Vagina (tissue), 2 donors: Measurements from ENCODE around the gene CYP46A1. TPM values are rescaled to one million over a fixed set of nuclear protein-coding genes. Genes with fewer than 3 reads are reported as not detected.
A peak's percentile ranks its signal among the peaks of the same experiment; 100 is the strongest.

ENCODE experiments used
- DNase-seq, 2 donors: peaks; one replicate each; pipeline ENCODE4 v3.0.0-alpha.2; 2017; ENCODE audit errors: extremely low spot score in 2 of 2
- H3K27ac ChIP-seq: fragments of 200-600 bp; sonication (generic); one replicate; pipeline ENCODE4 v1.5.1; 2019
- H3K27me3 ChIP-seq: fragments of 200-600 bp; sonication (generic); one replicate; pipeline ENCODE4 v1.5.1; 2019
- H3K36me3 ChIP-seq, 2 donors: fragments of 200-600 bp; sonication (generic); one replicate each; pipeline ENCODE4 v1.5.1; 2017 to 2019
- H3K4me1 ChIP-seq: fragments of 200-600 bp; sonication (generic); one replicate; pipeline ENCODE4 v1.5.1; 2019
- H3K4me3 ChIP-seq, 2 donors: fragments of 200-600 bp; sonication (generic); 1 replicate in 1 of 2; 2 replicates in 1 of 2; pipeline ENCODE4 v1.5.1; 2016 to 2019
- H3K9me3 ChIP-seq: fragments of 200-600 bp; sonication (generic); one replicate; pipeline ENCODE4 v1.5.1; 2019
- POLR2A ChIP-seq, 2 donors: fragments of 450-650 bp; IDR thresholded peaks; one replicate each; pipeline ENCODE4 v1.6.1; 2017; ENCODE audit warnings: antibody characterized with exemption in 2 of 2, mild to moderate bottlenecking in 2 of 2, moderate library complexity in 2 of 2
- POLR2AphosphoS5 ChIP-seq, 2 donors: sonication (generic); formaldehyde crosslinking; IDR thresholded peaks; one replicate each; pipeline ENCODE4 v1.9.0; 2017; ENCODE audit warnings: antibody characterized with exemption in 2 of 2, mild to moderate bottlenecking in 2 of 2, low read depth in 1 of 2; ENCODE audit not compliant: insufficient read depth in 1 of 2
- intact Hi-C: fragments of 100-400 bp; cut with DNase I; formaldehyde crosslinking; loops from one replicate; pipeline ENCODE4 v1.15.1; 2023
- total RNA-seq: library from RNA; depleted of rRNA; stranded (reverse); fragments of >200 nt; gene quantifications from one replicate; pipeline ENCODE4 v1.2.3, GENCODE V29; 2016
- TF ChIP-seq, protein P1 (sequence below), 3 experiments: fragments of 450-650 bp in 2 of 3; fragments of 200-600 bp in 1 of 3; sonication (generic) in 1 of 3; IDR thresholded peaks; one replicate each; pipeline ENCODE4 v1.5.1; 2017 to 2019; ENCODE audit warnings: antibody characterized with exemption in 3 of 3, mild to moderate bottlenecking in 2 of 3, moderate library complexity in 2 of 3

CYP46A1 gene
- total RNA-seq, 1 donor from 2014 or later: 1.2 TPM

DNA sequence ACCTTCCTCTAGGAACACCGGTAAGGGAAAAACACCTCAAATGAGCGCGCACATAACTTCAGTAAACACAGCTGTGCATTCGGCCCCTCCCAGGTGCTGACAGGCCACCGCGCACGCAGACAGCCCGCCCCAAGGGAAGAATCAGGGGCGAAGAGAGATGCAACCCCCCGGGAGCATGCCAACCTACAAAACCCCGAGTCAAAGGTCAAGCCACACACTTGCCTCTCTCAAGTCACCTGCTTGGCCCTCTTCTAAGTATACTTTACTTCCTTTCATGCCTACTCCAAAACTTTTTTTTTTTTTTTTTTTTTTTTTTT, 2.3 kb upstream of the CYP46A1 start:
- Histone ChIP-seq H3K36me3 (no peaks in the 10 kb centered on the region), H3K4me1 (peaks cover 18% of the 10 kb centered on the region), H3K9me3 (no peaks in the 10 kb centered on the region), H3K27ac (no peak overlapping the region), H3K27me3 (no peaks in the 10 kb centered on the region), H3K4me3 (no peak overlapping the region)
- DNase-seq: no peak
- intact Hi-C loops: loop anchor here (5.0 kb wide), 1 partner anchor 201 kb away; no protein-coding TSS in a partner anchor
- TF ChIP-seq POLR2AphosphoS5 (IDR thresholded peaks at IDR 0.05; ENCODE audit: insufficient read depth in 1 of 2, low read depth in 1 of 2) (no peak), POLR2A (IDR thresholded peaks at IDR 0.05) (no peak)
- TF ChIP-seq, protein P1, sequence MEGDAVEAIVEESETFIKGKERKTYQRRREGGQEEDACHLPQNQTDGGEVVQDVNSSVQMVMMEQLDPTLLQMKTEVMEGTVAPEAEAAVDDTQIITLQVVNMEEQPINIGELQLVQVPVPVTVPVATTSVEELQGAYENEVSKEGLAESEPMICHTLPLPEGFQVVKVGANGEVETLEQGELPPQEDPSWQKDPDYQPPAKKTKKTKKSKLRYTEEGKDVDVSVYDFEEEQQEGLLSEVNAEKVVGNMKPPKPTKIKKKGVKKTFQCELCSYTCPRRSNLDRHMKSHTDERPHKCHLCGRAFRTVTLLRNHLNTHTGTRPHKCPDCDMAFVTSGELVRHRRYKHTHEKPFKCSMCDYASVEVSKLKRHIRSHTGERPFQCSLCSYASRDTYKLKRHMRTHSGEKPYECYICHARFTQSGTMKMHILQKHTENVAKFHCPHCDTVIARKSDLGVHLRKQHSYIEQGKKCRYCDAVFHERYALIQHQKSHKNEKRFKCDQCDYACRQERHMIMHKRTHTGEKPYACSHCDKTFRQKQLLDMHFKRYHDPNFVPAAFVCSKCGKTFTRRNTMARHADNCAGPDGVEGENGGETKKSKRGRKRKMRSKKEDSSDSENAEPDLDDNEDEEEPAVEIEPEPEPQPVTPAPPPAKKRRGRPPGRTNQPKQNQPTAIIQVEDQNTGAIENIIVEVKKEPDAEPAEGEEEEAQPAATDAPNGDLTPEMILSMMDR (IDR thresholded peaks at IDR 0.05): no peak

DNA sequence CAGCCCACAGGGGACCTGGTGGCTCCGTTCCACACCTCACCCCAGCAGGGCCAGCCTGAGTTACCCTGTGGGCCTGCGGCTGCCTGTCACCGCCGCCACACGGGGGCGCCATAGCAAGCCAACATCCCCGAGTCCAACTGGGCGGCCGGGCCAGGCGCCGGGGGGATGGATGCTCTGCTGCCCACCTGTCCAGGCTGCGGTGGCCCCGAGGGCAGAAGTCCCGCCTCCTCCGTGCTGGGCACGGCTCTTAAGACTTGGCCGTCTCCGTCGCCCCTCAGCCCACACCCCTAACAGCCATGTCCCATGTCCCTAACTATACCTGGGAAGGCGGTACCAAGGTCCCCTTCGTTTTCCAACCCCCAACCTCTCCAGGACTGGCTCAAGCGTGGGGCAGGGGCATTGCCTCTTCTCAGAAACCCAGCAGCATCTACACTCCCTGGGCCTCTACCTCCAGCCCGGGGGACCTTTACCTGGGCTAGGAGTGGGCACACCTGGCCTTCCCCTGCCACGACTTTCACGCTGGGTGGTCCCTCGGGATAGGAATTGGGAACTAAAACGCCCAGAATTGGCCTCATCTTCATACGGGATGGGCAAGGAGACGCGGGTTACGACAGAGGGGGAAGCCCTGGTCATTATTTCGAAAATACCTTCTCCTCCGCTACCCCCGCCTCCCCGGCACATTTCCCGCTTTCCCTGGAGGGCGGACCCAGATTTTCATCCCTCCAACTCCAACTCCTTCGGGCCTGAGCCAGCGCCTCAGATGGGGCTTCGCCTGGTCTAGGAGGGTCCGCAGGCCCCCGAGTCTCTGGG, 1.1 kb upstream of the CYP46A1 start:
- TF ChIP-seq, protein P1 (IDR thresholded peaks at IDR 0.05): peak; percentile 68 to 91 (median 72)
- TF ChIP-seq POLR2A (IDR thresholded peaks at IDR 0.05) (no peak), POLR2AphosphoS5 (IDR thresholded peaks at IDR 0.05; ENCODE audit: insufficient read depth in 1 of 2, low read depth in 1 of 2) (no peak)
- peak overlapping the region; percentile 78 to 86 for H3K4me3 ChIP-seq
- H3K4me1 ChIP-seq: peaks cover 18% of the 10 kb centered on the region
- H3K27ac ChIP-seq: peak overlapping the region; percentile 82
- no peaks in the 10 kb centered on the region for H3K9me3 ChIP-seq
- H3K36me3 ChIP-seq: no peaks in the 10 kb centered on the region
- intact Hi-C loops: loop anchor here (5.0 kb wide), 1 partner anchor 199 kb away; no protein-coding TSS in a partner anchor
- no peaks in the 10 kb centered on the region for H3K27me3 ChIP-seq
- DNase-seq: peak in 1 of 2 donors; percentile 91

DNA sequence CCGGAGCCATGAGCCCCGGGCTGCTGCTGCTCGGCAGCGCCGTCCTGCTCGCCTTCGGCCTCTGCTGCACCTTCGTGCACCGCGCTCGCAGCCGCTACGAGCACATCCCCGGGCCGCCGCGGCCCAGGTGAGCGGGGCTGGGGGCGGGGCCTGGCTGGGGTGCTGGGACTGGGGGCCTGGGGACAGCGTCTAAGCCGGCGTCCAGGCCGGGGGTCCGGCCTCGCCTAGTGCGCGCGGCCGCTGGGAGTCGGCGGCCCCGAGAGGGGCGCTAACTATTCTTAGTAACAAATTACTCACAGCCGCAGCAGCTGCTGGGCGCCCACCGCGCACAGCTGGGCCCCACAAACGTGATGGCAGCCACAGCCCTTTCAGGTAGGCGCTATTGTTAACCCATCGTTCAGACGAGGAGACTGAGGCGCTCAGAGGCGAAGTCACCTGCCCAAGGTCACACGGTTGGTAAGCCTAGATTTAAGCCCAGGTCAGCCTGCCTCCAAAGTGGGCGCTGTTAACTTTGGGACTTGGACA, 374 bp downstream of the CYP46A1 start:
- H3K27me3 ChIP-seq: no peaks in the 10 kb centered on the region
- TF ChIP-seq POLR2AphosphoS5 (IDR thresholded peaks at IDR 0.05; ENCODE audit: insufficient read depth in 1 of 2, low read depth in 1 of 2) (no peak), POLR2A (IDR thresholded peaks at IDR 0.05) (no peak)
- TF ChIP-seq, protein P1 (IDR thresholded peaks at IDR 0.05): no peak
- peak overlapping the region; percentile 83 to 86 for H3K4me3 ChIP-seq
- H3K4me1 ChIP-seq: peaks cover 18% of the 10 kb centered on the region
- no peak overlapping the region for H3K27ac ChIP-seq
- DNase-seq: peak in 1 of 2 donors; percentile 87
- no peaks in the 10 kb centered on the region for H3K36me3 ChIP-seq
- intact Hi-C loops: loop anchor here (5.0 kb wide), 1 partner anchor 198 kb away; no protein-coding TSS in a partner anchor
- no peaks in the 10 kb centered on the region for H3K9me3 ChIP-seq

DNA sequence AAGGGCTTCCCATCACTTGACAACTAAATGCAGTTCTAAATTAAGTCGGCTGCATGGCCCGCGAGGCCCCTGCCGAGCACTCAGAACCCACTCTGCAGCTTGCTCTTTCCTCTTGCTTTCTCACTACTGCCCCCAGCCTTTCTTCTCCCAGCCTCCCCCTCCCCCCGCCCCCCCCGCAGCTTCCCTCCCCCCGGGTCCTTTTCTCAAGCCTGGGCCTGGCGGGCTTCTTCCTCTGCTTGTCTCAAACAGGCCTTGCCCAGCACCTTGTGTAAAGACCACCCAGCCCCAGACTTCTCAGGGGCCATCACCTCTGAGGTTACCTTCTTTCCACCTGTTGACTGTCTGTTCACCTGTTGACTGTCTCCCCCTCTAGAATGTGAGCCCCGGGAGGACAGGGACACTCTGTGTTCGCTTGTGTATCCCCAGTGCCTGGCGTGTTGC, 1.1 kb downstream of the CYP46A1 start:
- peak; percentile 49 to 83 for DNase-seq
- Histone ChIP-seq H3K4me3 (no peak overlapping the region), H3K27ac (no peak overlapping the region), H3K9me3 (no peaks in the 10 kb centered on the region), H3K36me3 (no peaks in the 10 kb centered on the region), H3K4me1 (peaks cover 18% of the 10 kb centered on the region), H3K27me3 (no peaks in the 10 kb centered on the region)
- intact Hi-C loops: no loop called here
- TF ChIP-seq POLR2A (IDR thresholded peaks at IDR 0.05) (no peak), POLR2AphosphoS5 (IDR thresholded peaks at IDR 0.05; ENCODE audit: insufficient read depth in 1 of 2, low read depth in 1 of 2) (no peak)
- TF ChIP-seq, protein P1 (IDR thresholded peaks at IDR 0.05): no peak

DNA sequence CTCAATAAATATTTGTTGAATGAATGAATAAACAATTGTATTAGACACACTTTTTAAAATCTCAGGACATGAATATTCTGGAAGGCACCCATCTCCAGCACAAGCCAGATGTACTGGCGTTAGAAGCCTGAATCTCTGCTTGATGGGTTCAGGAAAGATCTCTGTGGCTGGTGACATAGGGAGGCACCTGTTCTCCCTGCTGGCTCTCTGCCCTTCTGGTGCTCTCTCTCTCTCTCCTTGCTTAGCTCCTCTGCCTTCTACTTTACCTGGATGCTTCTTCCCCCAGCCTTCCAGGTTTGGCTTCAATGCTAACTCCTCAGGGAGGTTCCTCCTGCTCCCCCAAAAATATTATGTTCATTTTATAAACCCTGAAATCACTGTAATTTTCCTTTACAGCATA, 1.5 kb downstream of the CYP46A1 start:
- no peaks in the 10 kb centered on the region for H3K36me3 ChIP-seq
- no peak overlapping the region for H3K4me3 ChIP-seq
- H3K4me1 ChIP-seq: peaks cover 18% of the 10 kb centered on the region
- H3K27ac ChIP-seq: no peak overlapping the region
- peak; percentile 14 to 52 for DNase-seq
- H3K9me3 ChIP-seq: no peaks in the 10 kb centered on the region
- TF ChIP-seq, protein P1 (IDR thresholded peaks at IDR 0.05): no peak
- no peak for TF ChIP-seq POLR2A (IDR thresholded peaks at IDR 0.05)
- no peak for TF ChIP-seq POLR2AphosphoS5 (IDR thresholded peaks at IDR 0.05; ENCODE audit: insufficient read depth in 1 of 2, low read depth in 1 of 2)
- intact Hi-C loops: no loop called here
- H3K27me3 ChIP-seq: no peaks in the 10 kb centered on the region
